Activated CD8-positive, alpha-beta memory T cell treated with anti-CD3 and anti-CD28 coated beads for 36 hours (primary cell): Measurements from ENCODE around the gene CREBRF. TPM values are rescaled to one million over a fixed set of nuclear protein-coding genes. Genes with fewer than 3 reads are reported as not detected.
"Not testable (repeated sequence)": the region's sequence is repeated elsewhere in the genome, so short reads cannot be mapped to it uniquely, and the experiment has no call there.

ENCODE experiments used
- CTCF ChIA-PET: fragments of 350-600 bp; sonication (Branson Sonifier 250); formaldehyde crosslinking; loops from one replicate; lab custom pipeline; 2021; ENCODE audit warnings: antibody characterized with exemption; lab: Charles Lee
- POLR2A ChIA-PET: fragments of 350-600 bp; sonication (Branson Sonifier 250); formaldehyde crosslinking; loops from one replicate; lab custom pipeline; 2021; ENCODE audit warnings: antibody characterized with exemption; lab: Charles Lee
- total RNA-seq, 2 experiments: library from RNA; stranded (reverse); gene quantifications; one replicate each; pipeline ENCODE4 v1.2.3, GENCODE V29; 2021

Gene CREBRF
- total RNA-seq, 2 experiments from 2014 or later, result 5.4 to 5.6 TPM

DNA sequence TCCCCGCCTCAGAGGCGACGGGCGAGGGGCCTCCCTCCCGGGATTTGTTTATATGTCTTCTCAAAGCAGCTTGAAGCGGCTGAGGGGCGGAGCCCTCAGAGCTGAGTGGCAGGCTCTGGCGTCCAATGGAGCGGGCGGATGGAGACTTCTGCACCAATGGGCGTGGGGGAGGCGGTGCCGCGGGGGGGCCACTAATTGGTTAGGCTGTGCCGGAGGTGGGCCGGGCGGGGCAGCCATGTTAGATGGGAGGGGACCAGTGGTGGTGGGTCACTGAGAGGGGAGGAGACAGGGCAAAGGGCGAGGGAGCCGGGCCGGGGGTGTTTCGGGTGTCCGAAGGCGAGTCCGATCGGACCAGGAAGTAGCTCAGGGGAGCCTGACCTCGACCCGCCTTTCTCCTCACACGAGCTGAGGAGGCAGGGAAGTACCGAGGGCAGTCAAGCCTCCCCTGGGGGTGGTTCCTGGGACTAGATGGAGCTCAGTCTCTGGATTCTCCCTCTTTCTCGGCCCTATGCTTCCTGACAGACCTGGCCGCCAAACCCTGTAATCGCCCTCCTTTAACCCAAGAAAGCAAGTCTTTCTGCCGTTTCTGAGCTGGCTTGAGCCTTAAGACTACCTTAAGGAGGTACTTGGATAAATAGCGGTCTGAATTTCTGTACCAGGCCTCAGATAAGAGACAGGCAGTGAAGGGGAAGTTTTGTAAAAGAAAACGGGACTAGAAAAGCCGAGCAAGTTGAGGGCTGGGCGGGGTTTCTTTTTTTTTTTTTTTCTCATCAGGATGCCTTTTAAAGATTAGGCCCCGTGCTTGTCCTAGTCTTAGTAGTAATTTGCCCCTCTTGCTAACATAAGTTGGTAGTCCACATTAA lies 1.1 kb downstream of the CREBRF start:
- ChIA-PET CTCF (interaction anchor here (0.9 to 1.3 kb wide), 4 partner anchors 9 to 73 kb away, joined by 3 to 8 read pairs (median 4); partner anchors contain the start of gene ATP6V0E1), POLR2A (interaction anchor here (0.6 to 1.8 kb wide), 8 partner anchors 8 to 1669 kb away, joined by 3 to 23 read pairs (median 3); partner anchors contain the start of genes ATP6V0E1 and RPL26L1)

- CTCF ChIA-PET, result interaction anchor here (1.6 kb wide), 1 partner anchor 78 kb away, joined by 3 read pairs; no protein-coding TSS in a partner anchor
- POLR2A ChIA-PET, result interaction anchor here (1.1 kb wide), 1 partner anchor 79 kb away, joined by 4 read pairs; the partner anchor contains the start of gene ATP6V0E1
Observed at GRCh38 chr5:173062141-173062540, 6.0 kb downstream of the CREBRF start.

- ChIA-PET CTCF (interaction anchor here (0.7 to 1.4 kb wide), 2 partner anchors 81 to 1106 kb away, joined by 4 read pairs; partner anchors contain the start of gene ATP6V0E1), POLR2A (interaction anchor here (0.7 to 1.7 kb wide), 2 partner anchors 8 to 81 kb away, joined by 3 read pairs; partner anchors contain the start of gene ATP6V0E1)
Observed at GRCh38 chr5:173065155-173065554, 9.0 kb downstream of the CREBRF start.

DNA sequence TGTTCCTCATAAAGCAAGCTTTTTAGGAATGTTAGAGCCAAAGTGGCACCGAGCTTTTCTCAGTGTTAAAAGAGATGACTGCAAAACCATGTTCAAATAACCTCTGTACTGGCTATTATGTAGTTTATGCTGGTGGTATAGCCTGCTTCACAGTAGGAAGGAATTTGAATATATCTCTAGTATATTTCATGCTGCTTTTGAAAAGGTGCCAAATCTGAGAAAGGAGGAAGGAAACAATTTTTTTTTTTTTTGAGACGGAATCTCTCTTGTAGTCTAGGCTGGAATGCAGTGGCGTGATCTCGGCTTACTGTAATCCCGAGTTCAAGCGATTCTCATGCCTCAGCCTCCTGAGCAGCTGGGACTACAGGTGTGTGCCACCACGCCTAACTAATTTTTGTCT lies 13.5 kb downstream of the CREBRF start:
- CTCF ChIA-PET, result no interaction called here
- POLR2A ChIA-PET, result interaction anchor here (0.7 kb wide), 1 partner anchor 828 kb away, joined by 5 read pairs; no protein-coding TSS in a partner anchor

DNA sequence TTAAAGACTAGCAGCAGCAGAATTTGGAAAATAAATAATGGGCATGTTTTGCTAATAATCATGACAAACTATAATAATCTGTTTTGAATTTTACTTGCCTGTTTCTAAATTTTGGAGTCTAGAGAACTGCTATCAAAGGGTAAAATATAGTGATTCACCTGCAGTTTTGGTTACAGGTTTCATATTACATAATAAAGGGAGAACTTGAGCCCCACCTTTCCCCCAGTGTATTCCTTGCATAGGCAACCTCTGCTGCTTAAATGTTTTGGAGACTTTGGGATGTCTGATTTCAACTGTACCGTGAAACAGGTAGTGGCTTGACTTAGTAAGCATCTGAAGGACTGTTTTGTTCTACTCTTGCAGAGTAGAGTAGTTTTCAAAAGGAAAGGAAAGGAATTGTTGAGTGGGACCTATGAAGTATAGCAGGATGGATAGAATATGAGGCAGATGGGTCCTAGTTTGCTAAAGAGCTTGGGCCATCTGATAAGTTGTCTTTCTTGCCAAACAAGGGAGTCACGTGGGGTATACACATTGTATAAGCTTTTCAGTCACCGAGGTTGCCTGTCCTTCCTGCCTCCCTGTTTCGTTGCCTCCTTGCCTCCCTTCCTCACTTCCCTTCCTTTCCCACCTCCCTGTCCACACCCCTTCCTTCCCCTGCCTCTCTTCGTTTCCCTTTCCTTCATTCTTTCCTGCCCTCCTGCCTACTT lies 19.1 kb downstream of the CREBRF start:
- POLR2A ChIA-PET, result no interaction called here

DNA sequence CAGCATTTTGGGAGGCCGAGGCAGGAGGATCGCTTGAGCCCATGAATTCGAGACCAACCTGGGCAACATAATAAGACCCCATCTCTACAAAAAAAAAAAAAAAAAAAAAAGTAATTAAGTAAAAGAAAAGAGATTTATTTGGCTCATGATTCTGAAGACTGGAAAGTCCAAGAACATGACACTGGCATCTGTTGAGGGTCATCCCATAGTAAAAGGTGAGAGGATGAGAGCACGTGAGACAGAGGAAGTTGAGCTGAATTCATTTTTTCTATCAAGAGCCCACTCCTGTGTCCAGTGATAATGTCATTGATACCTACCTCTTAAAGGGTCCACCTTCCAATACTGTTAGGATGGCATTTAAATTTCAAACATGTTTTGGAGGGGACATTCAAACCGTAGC lies 19.8 kb downstream of the CREBRF start:
- ChIA-PET CTCF (interaction anchor here (0.7 kb wide), 1 partner anchor 9 kb away, joined by 4 read pairs; no protein-coding TSS in a partner anchor), POLR2A (no interaction called here)

More for the DNA sequence above, 19.1 kb downstream of the CREBRF start:
- CTCF ChIA-PET, result no interaction called here

GRCh38 chr5:173076471-173076870 lies 20.3 kb downstream of the CREBRF start:
- CTCF ChIA-PET, result interaction anchor here (0.7 kb wide), 1 partner anchor 9 kb away, joined by 4 read pairs; no protein-coding TSS in a partner anchor
- POLR2A ChIA-PET, result not testable (repeated sequence)

GRCh38 chr5:173078878-173079277 lies 22.7 kb downstream of the CREBRF start:
- ChIA-PET CTCF (no interaction called here), POLR2A (no interaction called here)

GRCh38 chr5:173089581-173089980 lies 33.4 kb downstream of the CREBRF start:
- POLR2A ChIA-PET, result interaction anchor here (0.7 kb wide), 1 partner anchor 106 kb away, joined by 3 read pairs; the partner anchor contains the start of gene ATP6V0E1
- CTCF ChIA-PET, result no interaction called here

DNA sequence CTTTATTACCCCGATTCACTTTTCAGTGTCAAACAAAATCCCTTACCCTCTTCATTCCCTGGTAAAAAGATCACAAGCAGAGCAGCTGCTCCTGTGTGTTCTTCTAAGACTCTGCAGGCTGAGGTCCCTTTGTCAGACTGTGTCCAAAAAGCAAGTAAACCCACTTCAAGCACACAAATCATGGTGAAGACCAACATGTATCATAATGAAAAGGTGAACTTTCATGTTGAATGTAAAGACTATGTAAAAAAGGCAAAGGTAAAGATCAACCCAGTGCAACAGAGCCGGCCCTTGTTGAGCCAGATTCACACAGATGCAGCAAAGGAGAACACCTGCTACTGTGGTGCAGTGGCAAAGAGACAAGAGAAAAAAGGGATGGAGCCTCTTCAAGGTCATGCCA lies 34.5 kb downstream of the CREBRF start:
- ChIA-PET CTCF (no interaction called here), POLR2A (no interaction called here)

- ChIA-PET CTCF (no interaction called here), POLR2A (no interaction called here)
Observed at GRCh38 chr5:173091981-173092380, 35.8 kb downstream of the CREBRF start.

DNA sequence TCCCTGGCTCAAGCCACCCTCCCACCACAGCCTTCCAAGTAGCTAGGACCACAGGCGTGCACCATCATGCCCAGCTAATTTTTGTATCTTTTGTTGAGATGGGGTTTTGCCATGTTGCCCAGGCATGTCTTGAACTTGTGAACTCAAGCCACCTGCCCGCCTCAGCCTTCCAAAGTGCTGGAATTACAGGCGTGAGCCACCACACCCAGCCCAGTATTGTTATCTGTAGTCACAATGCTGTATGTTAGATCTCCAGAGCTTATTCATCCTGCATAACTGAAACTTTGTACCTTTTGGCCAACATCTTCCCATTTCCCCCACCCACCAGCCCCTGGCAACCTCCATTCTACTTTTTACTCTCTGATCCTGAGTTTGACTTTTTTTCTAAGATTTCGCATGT lies 37.5 kb downstream of the CREBRF start:
- ChIA-PET CTCF (no interaction called here), POLR2A (interaction anchor here (0.6 kb wide), 1 partner anchor 82 kb away, joined by 4 read pairs; no protein-coding TSS in a partner anchor)

DNA sequence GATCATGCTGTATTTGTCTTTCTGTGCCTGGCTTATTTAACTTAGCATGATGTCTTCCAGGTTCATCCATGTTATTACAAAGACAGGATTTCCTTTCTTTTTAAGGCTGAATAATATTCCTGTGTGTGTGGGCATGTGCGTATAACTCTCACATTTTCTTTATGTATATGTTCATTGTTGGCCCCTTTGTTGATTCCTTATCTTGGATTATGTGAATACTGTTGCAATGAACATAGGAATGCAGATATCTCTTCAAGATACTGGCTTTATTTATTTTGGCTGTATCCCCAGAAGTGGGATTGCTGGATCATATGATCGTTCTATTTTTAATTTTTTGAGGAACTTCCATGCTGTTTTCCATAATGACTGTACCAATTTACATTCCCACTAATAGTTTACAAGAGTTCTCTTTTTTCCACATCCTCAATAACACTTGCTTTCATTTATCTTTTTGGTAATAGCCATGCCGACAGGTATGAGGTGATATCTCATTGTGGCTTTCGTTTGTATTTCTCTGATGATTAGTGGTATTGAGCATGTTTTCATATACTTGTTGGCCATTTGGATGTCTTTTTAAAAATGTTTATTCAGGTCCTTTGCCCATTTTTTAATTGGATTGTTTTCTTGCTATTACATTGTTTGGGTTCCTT lies 38.0 kb downstream of the CREBRF start:
- CTCF ChIA-PET, result no interaction called here
- POLR2A ChIA-PET, result interaction anchor here (0.6 kb wide), 1 partner anchor 83 kb away, joined by 4 read pairs; no protein-coding TSS in a partner anchor

GRCh38 chr5:173098787-173099186 lies 42.6 kb downstream of the CREBRF start:
- ChIA-PET CTCF (no interaction called here), POLR2A (no interaction called here)

- CTCF ChIA-PET, result no interaction called here
- POLR2A ChIA-PET, result no interaction called here
Observed at GRCh38 chr5:173099461-173099860, 43.3 kb downstream of the CREBRF start.

- ChIA-PET CTCF (no interaction called here), POLR2A (no interaction called here)
Observed at GRCh38 chr5:173101245-173101644, 45.1 kb downstream of the CREBRF start.

GRCh38 chr5:173103411-173103810 lies 47.3 kb downstream of the CREBRF start:
- ChIA-PET CTCF (no interaction called here), POLR2A (no interaction called here)

DNA sequence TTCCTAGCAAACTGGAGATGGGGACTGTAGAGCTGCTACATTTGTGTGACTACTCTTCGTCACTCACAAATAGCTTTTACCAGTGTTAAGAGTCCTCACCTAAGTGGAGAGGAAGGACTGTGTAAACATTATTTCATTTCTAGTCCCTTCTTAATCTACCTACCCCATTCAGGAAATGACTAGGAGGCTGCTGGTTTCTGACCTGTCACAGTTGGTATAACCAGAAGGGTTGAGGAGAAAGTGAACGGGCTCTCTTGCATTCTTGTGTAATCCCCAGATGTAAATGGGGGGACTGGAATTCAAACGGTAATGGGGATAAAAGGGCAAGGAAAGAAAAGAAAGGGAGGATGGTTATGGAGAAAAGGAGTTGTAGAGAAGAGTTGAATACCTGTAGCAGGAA lies 52.8 kb downstream of the CREBRF start:
- CTCF ChIA-PET, result no interaction called here
- POLR2A ChIA-PET, result no interaction called here

DNA sequence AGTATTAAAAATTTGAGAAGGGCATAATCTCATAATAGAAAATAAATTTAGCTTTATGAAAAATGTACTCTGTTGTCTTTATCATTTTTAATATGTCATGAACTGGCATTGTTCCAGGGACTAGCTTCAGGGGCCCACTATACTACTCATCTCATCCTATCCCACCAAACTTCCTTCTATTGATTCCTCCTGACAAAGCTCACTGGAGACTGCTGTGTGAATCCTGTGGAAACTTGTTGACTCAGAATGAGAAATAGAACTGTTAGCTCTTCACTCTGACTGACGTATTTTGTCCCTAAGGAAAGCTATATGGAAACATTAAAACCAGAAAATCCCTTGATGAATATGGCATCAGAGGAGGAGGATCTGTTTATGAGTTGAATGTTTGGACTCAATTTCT lies 58.4 kb downstream of the CREBRF start:
- CTCF ChIA-PET, result no interaction called here
- POLR2A ChIA-PET, result interaction anchor here (0.6 kb wide), 1 partner anchor 117 kb away, joined by 5 read pairs; no protein-coding TSS in a partner anchor
